HG02938 (cell line): ENCODE measurements around the gene TDRD7.

Source experiments
- ATAC-seq: cut with Tn5 transposase; IDR thresholded peaks from one replicate; pipeline ENCODE4 v1.9.1; 2021; ENCODE audit warnings: mild to moderate bottlenecking, moderate library complexity; ENCODE audit not compliant: unreplicated experiment

Gene TDRD7

DNA sequence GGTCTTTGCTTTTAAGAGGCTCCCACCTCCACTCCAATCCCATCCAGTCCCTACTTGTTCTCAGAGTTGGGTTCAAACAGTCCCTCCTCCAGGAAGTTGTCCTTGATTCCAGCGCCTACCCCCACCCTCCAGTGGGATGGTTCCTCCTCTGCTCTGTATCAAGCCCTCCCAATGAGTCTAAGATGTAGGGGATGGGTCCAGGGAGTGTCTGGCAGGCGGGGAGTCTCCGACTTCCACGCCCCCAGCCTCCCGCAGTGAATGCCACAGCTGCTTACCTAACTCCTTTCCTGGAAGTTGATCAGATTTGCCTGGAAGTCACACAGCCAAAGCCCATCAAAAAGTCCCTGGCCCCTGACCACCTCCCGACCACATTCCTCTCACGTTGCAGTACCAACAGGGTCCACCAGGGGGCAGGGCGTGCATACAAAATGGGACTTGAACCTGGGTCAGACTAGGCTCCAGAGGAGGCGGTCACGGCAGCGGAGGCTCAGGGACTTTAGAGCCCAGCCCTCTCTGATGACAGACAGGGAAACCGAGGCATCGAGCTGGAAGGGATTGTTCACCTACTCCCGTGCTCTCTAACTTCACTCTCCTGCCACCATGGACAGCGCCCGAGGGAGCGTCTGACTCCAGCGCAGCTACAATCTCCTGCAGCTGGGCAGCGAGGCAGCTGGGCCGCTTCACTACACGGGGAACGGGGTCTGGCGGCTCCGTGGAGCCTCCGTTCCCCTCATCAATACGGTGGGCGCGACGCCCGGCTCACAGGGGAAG is 25.0 kb upstream of the TDRD7 start:
- ATAC-seq, result no peak

DNA sequence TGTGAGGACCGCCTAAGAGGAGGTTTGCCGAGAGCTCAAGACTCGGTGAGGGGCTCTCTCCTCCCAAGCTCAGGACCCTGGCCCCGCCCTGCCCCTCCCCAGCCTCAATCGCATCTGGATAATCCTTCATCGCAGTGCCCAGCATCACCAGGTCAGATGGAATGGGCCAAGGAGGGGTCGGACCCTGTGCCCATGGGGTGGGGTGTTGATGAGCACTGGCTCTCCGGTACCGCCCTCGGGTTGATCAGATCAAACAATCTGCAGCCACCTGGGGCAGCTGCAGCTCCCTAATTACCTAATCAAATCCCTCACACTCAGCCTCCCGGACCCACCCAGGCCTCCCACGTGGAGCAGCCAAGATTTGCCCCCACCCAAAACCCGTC is 24.4 kb upstream of the TDRD7 start:
- no peak for ATAC-seq

DNA sequence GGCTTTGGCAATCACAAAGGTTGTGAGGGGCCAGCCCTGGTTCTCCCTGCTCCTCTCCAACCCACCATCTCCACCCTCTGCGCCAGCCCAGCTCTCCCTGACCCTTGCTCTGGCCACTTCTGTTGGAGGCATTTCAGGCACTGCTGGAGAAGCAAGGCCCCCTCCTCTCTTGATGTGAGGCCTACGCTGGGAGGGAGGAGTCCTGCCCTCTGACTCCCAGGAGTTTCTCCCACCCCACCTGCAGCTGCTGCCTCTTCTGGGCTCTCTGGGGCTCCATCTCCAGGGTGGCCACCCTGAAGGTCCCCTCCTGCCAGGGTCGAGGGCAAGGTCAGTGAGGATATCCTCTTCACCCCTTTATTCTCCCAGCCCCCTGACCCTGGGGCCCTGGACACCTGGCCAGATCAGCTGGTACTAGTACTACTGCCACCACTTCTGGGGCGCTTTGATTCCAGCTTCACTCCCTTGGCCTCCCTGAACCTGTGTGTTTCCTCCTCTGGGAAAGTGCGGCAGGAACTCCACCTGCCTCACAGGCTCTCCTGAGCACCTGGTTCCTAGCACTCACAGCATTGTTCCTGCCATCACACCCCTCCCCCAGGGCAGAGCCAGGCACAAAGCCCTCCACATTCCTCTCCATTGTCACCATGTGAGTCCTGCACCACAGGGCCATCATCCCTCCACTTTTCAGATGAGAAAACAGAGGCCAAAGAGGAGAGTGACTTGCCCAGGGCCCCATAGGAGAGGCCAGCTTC is 23.8 kb upstream of the TDRD7 start:
- ATAC-seq, result no peak

DNA sequence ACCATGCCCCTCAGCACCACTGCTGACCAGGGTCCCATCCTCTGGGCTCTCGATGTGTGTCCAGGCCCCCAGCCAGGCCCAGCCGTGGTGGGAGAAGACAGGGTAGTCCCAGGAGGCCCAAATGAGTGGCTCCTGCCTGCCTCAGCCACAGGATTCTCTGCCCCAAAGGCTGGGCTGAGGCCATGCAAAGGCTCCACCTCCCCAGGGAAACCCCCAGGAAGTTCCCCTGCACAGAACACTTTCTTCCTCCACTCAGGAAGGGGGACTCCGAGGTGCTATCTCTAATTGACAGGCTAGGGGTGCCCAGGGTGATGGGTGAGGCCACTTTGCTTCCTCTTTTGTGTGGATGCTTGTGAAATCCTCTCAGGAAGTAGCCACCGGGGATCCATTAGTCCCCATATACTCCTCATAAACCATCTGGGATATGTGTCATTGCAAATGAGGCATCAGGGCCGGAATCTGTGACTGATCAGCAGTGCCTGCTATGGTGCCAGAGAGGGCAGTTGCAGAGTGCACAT is 23.1 kb upstream of the TDRD7 start:
- ATAC-seq, result peak; percentile 60

DNA sequence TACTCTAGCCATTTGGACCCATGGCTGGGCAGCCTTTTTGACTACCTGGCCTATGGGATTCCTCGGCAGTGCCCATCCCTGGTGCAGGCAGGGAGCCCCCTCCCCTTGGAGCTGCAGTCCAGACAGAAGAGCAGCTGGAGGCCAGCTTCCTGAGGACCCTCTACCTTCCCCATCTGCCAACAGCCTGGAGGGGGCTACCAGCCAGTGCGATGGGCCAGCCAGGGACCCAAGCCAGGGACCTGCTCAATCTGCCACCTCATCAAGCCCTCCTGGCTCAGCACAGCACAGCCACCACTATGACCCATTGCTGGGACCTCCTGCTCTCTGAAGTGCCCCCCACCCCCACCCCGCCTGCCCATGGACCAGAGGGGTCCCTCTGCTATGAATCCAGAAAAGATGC is 22.6 kb upstream of the TDRD7 start:
- ATAC-seq, result no peak

GRCh38 chr9:97390791-97391406 is 21.0 kb upstream of the TDRD7 start:
- ATAC-seq, result no peak

DNA sequence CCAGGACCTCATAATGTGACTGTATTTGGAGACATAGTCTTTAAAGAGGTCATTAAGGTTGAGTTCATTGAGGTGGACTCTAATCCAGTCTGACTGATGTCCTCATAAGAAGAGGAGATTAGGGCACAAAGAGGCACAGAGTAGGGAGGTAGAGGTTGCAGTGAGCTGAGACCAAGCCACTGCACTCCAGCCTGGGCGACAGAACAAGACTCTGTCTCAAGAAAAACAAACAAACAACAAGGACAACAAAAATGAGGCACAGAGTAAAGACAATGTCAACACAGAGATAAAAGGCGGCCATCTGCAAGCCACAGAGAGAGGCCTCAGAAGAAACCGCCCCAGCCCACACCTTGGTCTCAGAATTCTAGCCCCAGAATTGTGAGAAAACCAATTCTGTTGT is 17.0 kb upstream of the TDRD7 start:
- ATAC-seq, result no peak

DNA sequence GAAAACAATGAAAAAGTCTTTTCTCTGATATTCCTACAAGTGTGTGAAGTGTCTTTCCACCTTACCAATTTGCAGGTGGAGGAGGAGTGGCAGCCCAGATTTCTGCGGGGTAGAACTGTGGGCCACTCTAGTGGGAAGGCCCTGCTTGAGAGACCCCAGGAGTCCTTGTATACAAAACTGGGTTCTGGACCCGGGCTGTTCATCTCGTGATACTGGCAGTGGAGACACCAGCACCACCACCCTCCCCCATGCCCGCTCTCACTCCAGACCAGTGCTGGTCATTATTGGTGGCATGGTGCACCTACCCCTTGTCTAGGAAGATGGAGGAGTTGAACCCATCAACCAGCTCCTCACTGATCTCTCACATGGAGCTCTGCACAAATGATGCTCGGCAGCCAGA is 16.2 kb upstream of the TDRD7 start:
- ATAC-seq, result no peak

- no peak for ATAC-seq
Observed at GRCh38 chr9:97396256-97396655, 15.6 kb upstream of the TDRD7 start.

DNA sequence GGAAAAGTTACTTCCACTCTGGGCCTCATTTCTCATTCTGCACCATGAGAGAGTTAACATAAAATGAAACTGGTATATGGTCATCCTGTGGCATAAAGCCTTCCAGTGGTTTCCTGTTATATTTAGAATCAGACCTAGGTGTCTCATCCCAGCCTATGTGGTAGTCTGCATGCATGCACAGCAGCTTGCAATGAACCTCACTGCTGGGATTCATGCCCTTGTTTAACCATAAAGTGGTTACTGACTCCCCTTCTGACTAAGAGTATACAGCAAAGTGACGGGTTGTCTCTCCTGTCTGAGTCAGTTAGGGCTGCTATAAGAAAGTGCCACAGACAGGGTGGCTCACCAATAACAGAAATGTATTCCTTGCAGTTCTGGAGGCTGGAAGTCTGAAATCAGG is 14.7 kb upstream of the TDRD7 start:
- peak; percentile 61 for ATAC-seq

DNA sequence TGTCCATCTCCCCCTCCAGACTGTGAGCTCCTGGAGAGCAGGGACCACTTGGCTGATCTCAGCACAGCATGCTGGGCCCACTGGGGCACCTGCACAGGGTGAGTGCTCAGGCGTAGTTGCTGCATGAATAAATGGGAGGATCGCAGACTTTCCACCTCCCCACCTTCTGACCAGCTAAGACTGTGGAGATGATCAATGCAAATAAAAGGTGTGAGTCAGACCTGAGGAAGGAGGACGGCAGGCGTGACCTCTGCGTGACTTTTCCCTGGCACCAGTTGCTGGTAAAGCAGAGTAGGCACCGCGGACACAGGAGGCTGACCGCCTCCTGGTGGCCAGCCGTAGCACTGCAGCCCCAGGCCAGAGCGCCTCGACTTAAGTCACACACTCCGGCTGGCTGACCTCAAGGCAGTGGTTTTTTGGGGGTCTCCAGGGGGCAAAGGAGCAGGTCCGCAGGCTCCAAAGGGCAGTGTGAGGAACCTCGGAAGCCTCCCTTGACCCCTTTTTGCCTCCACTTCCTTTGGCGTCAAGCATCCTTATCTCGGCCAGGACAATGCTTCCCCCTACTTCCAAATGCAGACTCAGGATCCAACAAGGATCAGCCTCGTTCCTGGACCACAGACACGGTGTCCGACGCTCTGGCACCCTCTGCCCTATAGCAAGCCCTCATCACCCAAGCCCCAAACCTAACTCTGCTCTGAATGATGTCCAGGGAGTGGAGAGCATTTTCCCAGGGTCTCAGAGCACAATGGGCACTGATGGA is 12.7 kb upstream of the TDRD7 start:
- no peak for ATAC-seq

DNA sequence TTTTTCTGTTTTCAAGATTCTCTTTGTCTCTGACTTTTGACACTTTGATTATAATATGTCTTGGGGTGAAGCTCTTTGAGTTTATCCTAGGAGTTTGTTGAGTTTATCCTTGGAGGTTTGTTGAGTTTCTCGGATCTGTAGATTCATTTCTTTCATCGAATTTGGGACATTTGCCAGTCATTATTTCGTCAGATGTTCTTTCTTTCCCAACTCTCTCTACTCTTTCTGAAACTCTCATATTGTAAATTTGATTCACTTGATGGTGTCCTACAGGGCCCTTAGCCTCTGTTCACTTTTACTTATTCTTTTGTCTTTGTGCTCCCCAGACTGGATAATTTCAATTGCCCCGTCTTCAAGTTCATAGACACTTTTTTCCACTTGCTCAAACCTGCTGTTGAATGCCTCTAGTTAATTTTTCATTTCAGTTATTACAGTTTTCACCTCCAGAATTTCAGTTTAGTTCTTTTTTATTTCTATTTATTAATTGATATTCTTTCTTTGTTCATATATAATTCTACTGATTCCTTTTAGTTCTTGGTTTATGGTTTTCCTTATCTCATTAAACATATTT is 8.1 kb upstream of the TDRD7 start:
- no peak for ATAC-seq

- no peak for ATAC-seq
Observed at GRCh38 chr9:97405551-97405950, 6.3 kb upstream of the TDRD7 start.

DNA sequence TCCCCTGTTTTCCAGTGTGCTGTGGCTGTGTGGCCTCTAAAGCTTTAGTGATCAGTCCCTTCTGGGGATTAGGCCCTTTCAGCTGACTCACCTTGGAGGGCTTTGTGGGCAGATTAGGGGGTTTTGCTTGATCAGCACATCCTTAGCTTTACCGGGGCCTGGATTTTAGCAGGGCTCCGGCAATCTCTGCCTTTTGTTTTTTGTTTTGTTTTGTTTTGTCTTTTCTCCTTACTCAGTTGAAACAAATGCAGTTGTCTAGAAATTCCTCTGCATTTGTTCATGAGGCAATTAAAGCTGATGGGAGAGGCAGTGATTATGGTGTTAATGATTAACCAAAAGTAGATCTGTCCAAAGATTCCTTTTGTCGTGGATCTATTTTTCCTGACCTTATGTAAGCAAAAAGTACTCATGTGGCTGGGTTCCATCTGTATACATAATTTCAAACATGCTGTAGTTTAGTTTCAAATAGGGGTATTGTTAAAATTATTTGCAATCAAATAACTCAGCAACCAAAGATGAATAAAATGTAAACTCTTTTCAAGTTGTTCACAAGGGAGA is 5.2 kb upstream of the TDRD7 start:
- no peak for ATAC-seq

GRCh38 chr9:97408562-97408961 is 3.3 kb upstream of the TDRD7 start:
- ATAC-seq, result no peak

DNA sequence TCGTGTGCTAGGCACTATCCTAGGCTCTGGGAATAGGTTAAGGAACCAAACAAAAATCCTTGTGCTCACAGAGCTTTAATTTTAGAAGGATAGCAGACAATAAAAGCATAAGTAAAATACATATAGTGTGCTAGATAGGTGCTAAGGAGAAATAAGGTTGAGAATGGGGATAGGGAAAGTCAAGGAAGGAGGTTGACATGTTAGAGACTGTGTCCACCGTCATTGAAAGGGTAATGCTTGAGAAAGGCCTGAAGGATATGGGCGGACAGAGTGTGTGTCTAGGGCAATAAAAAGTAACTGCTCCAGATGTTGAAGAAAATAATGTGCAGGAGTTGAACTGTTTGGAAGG is 482 bp upstream of the TDRD7 start:
- no peak for ATAC-seq

GRCh38 chr9:97412626-97413385 is 910 bp downstream of the TDRD7 start:
- peak; percentile 6 for ATAC-seq

- no peak for ATAC-seq
Observed at GRCh38 chr9:97413462-97413861, 1.6 kb downstream of the TDRD7 start.

GRCh38 chr9:97415146-97415545 is 3.2 kb downstream of the TDRD7 start:
- no peak for ATAC-seq

- no peak for ATAC-seq
Observed at GRCh38 chr9:97418880-97419279, 7.0 kb downstream of the TDRD7 start.
